Mucosa of descending colon (tissue), 3 donors: Measurements from ENCODE around the gene DNAJC10. TPM values are rescaled to one million over a fixed set of nuclear protein-coding genes. Genes with fewer than 3 reads are reported as not detected.

Experiments used
- ATAC-seq: fragments of 200-7000 bp; cut with Tn5 transposase; one replicate; pipeline ENCODE4 v1.9.1; 2020; ENCODE audit warnings: mild to moderate bottlenecking, moderate library complexity
- DNase-seq, 3 donors: peaks; one replicate each; pipeline ENCODE4 v3.0.0-alpha.2; 2020
- H3K36me3 ChIP-seq: fragments of 200-600 bp; one replicate; pipeline ENCODE4 v1.8.0; 2021; ENCODE audit warnings: low read depth, mild to moderate bottlenecking
- H3K4me1 ChIP-seq: fragments of 200-600 bp; one replicate; pipeline ENCODE4 v1.8.0; 2021; ENCODE audit warnings: low read depth, mild to moderate bottlenecking
- H3K4me3 ChIP-seq: fragments of 200-600 bp; one replicate; pipeline ENCODE4 v1.8.0; 2021; ENCODE audit warnings: mild to moderate bottlenecking
- H3K9me3 ChIP-seq: fragments of 200-600 bp; one replicate; pipeline ENCODE4 v1.8.0; 2021; ENCODE audit warnings: mild to moderate bottlenecking
- intact Hi-C, 2 donors: fragments of 100-400 bp; cut with DNase I in 1 of 2; cut with micrococcal nuclease in 1 of 2; formaldehyde crosslinking; loops; one replicate each; pipeline versions ENCODE4 v1.11.0 to v1.11.1; 2022; cut with DNase I, micrococcal nuclease
- total RNA-seq, 3 donors: library from RNA; stranded (reverse); fragmentation: NEBNext Ultra II Directional in 2 of 3; extraction: Animal tissue kit (Norgen Biotek cat#: 25700) in 2 of 3; gene quantifications; one replicate each; pipeline versions ENCODE4 v1.2.1 to v1.2.4, GENCODE V29; 2021 to 2023
- TF ChIP-seq, protein P1 (sequence below): fragments of 200-600 bp; IDR thresholded peaks from one replicate; pipeline ENCODE4 v1.8.0; 2022; ENCODE audit warnings: antibody characterized with exemption, mild to moderate bottlenecking
- donor health status: DM: no; HTN: no; CAD: no; lungs with moderate emphysema.
- donor health status: DM: no; HTN: no; CAD: no.
- donor health status: DM: no; HTN: yes; CAD: no.

Gene DNAJC10
- total RNA-seq, 3 donors from 2014 or later, result 49.9 to 69.2 (median 68.4) TPM

DNA sequence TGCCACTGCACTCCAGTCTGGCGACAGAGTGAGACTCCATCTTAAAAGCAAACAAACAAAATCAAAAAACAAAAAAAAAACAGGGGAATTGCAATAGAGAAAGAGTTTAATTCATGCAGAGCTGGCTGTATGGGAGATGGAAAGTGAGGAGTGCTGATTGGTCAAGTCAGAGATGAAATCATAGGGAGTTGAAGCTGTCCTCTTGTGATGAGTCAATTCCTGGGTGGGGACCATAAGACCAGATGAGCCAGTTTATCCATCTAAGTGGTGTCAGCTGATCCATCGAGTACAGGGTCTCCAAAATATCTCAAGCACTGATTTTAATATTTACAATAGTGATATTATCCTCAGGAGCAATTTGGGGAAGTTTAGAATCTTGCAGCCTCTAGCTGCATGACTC is 105.1 kb downstream of the DNAJC10 start:
- Histone ChIP-seq H3K4me3 (no peak overlapping the region), H3K36me3 (no peaks in the 10 kb centered on the region), H3K4me1 (no peaks in the 10 kb centered on the region), H3K9me3 (no peaks in the 10 kb centered on the region)
- TF ChIP-seq, protein P1, sequence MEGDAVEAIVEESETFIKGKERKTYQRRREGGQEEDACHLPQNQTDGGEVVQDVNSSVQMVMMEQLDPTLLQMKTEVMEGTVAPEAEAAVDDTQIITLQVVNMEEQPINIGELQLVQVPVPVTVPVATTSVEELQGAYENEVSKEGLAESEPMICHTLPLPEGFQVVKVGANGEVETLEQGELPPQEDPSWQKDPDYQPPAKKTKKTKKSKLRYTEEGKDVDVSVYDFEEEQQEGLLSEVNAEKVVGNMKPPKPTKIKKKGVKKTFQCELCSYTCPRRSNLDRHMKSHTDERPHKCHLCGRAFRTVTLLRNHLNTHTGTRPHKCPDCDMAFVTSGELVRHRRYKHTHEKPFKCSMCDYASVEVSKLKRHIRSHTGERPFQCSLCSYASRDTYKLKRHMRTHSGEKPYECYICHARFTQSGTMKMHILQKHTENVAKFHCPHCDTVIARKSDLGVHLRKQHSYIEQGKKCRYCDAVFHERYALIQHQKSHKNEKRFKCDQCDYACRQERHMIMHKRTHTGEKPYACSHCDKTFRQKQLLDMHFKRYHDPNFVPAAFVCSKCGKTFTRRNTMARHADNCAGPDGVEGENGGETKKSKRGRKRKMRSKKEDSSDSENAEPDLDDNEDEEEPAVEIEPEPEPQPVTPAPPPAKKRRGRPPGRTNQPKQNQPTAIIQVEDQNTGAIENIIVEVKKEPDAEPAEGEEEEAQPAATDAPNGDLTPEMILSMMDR, result no peak
- DNase-seq (no peak), ATAC-seq (no peak)
- intact Hi-C loops, result no loop called here

DNA sequence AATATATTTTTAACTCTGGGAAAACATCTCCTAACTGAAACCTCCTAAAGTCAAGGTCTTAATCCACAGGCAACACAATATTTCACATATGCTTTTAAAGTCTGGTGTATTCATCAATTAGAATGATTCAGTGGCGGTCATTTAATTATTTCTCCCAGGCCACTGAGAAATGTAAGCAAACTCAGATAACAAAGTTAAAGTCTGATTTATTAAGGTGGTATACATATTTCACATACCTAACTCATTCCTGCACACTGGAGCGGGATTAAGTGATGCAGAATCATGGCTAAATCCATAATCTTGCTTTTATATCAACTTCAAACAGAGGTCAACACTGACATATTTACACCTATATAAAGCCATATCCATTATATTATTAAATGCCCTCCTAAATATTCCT is 106.7 kb downstream of the DNAJC10 start:
- ATAC-seq, result no peak
- TF ChIP-seq, protein P1, result no peak
- H3K4me1 ChIP-seq, result peaks cover 4% of the 10 kb centered on the region
- no peaks in the 10 kb centered on the region for H3K36me3 ChIP-seq
- H3K4me3 ChIP-seq, result no peak overlapping the region
- no peak for DNase-seq
- no peaks in the 10 kb centered on the region for H3K9me3 ChIP-seq
- intact Hi-C loops, result no loop called here

DNA sequence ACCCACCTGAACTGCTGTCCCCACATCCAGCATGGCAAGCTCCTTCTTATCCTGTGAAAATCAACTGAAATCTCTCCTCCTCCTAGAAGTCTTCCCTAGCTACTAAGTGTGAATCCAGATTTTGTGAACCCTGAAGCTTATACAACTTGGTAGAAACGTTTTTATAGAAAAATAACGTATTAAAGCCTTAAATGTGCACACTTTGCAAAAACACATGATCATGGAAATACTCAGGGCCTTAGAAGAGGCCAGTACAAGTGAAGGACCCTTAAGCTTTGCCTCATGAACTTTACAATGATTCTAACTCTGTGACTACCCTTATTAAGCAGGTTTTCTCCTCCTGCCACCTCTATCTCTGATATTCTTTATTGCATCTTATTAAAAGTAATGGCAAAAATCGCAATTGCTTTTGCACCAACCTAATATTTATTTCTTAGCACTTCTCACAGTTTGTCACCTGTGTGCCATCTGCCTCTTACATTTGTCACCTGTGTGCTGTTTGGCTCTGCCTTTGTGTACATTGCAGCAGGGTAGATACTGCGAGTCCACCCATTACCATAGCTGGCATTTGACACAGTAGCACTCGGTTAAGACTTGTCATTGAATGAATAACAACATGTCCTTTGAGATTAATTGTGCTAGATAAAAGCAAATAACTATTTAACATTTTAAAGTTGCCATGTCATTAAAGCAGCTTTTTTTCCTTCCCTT is 108.2 kb downstream of the DNAJC10 start:
- TF ChIP-seq, protein P1, result no peak
- DNase-seq (peak in 1 of 3 donors; percentile 59), ATAC-seq (peak; percentile 88)
- no peaks in the 10 kb centered on the region for H3K9me3 ChIP-seq
- H3K4me3 ChIP-seq, result no peak overlapping the region
- intact Hi-C loops, result no loop called here
- no peaks in the 10 kb centered on the region for H3K36me3 ChIP-seq
- H3K4me1 ChIP-seq, result peaks cover 4% of the 10 kb centered on the region

DNA sequence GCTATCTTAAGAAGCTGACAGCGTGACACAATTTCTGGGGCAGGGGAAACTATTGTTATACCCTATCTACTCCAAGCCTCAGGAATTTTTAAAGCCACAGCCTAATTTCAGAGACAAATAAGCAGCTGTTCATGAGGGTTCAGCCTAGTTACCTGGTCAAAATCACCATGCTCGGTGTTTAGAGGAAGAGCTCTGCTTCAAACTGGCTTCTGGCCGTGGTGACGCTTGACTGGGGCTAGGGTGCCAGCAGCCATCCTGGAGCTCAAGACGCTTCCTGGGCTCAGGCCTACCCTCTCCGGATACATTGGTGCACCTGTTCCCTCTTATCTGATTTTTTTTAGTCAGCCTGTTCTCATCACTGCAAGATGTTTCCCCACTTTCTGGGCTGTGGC is 108.7 kb downstream of the DNAJC10 start:
- no peak for DNase-seq

DNA sequence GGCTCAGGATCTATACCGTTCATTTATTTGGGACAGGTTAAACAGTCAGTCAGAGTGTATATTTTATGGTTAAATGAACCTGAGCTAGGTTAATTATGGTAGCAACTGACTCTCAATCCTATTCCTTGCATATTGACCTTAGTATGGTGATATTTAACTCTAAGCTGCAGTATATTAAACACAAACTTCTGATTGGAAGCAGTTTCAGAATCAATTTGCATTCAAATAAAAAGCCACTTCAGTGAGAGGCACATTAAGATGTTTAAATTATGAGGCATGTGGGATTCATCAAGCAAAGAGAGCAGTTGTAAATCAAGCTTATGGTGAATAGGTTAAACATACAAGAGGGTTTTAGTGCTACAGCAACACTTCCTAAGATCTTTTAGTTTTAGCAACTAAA is 110.0 kb downstream of the DNAJC10 start:
- TF ChIP-seq, protein P1, result no peak
- H3K4me1 ChIP-seq, result peaks cover 4% of the 10 kb centered on the region
- intact Hi-C loops, result no loop called here
- no peaks in the 10 kb centered on the region for H3K9me3 ChIP-seq
- no peaks in the 10 kb centered on the region for H3K36me3 ChIP-seq
- DNase-seq (no peak), ATAC-seq (peak; percentile 34)
- no peak overlapping the region for H3K4me3 ChIP-seq

More for the DNA sequence above, 108.7 kb downstream of the DNAJC10 start:
- Histone ChIP-seq H3K4me1 (peaks cover 4% of the 10 kb centered on the region), H3K9me3 (no peaks in the 10 kb centered on the region), H3K4me3 (no peak overlapping the region), H3K36me3 (no peaks in the 10 kb centered on the region)
- intact Hi-C loops, result no loop called here
- TF ChIP-seq, protein P1, result no peak
- peak; percentile 57 for ATAC-seq
